WTC11 (cell line): ENCODE measurements around the gene KRTAP5-2. TPM values are rescaled to one million over a fixed set of nuclear protein-coding genes. Genes with fewer than 3 reads are reported as not detected.

Experiments used
- ATAC-seq: fragments of 200-7000 bp; cut with Tn5 transposase; 2 replicates; pipeline ENCODE4 v1.10.0; 2021; ENCODE audit warnings: mild to moderate bottlenecking, moderate library complexity
- CTCF ChIA-PET: fragments of 300-600 bp; sonication (Branson Sonifier 250); formaldehyde crosslinking; loops from one replicate; lab custom pipeline; 2021; ENCODE audit warnings: antibody characterized with exemption; lab: Charles Lee
- POLR2A ChIA-PET: fragments of 350-600 bp; sonication (Branson Sonifier 250); formaldehyde crosslinking; loops from one replicate; lab custom pipeline; 2021; ENCODE audit warnings: antibody characterized with exemption; lab: Charles Lee
- DNase-seq: peaks from one replicate; pipeline ENCODE4 v3.0.0; 2021; ENCODE audit warnings: low spot score
- H3K27ac Mint-ChIP-seq: 2 replicates; pipeline ENCODE4 v1.8.0; 2021; ENCODE audit warnings: mixed read lengths
- H3K27me3 Mint-ChIP-seq: 2 replicates; pipeline ENCODE4 v1.8.0; 2021; ENCODE audit warnings: low read depth, mild to moderate bottlenecking, moderate library complexity, mixed read lengths
- H3K36me3 Mint-ChIP-seq: 2 replicates; pipeline ENCODE4 v1.8.0; 2021; ENCODE audit warnings: mixed read lengths
- H3K4me1 Mint-ChIP-seq: 2 replicates; pipeline ENCODE4 v1.8.0; 2022; ENCODE audit warnings: mixed read lengths
- H3K4me3 Mint-ChIP-seq: 2 replicates; pipeline ENCODE4 v1.8.0; 2021; ENCODE audit warnings: mild to moderate bottlenecking, moderate library complexity, mixed read lengths
- H3K9me3 Mint-ChIP-seq: 2 replicates; pipeline ENCODE4 v1.8.0; 2021; ENCODE audit warnings: mixed read lengths
- GTF2I ChIP-seq: fragments of 250-450 bp; sonication (Bioruptor Pico); conservative IDR thresholded peaks from 2 replicates; pipeline ENCODE4 v1.4.0; 2021; ENCODE audit warnings: mild to moderate bottlenecking
- JUN ChIP-seq: sonication (generic); formaldehyde crosslinking; IDR thresholded peaks from 2 replicates; pipeline ENCODE4 v1.8.0; 2023; ENCODE audit warnings: mild to moderate bottlenecking, missing genetic modification reagents
- MXD4 ChIP-seq: fragments of 250-450 bp; sonication (Bioruptor Pico); IDR thresholded peaks from 2 replicates; pipeline ENCODE4 v1.8.0; 2021; ENCODE audit warnings: mild to moderate bottlenecking, moderate library complexity, borderline replicate concordance
- NFE2L1 ChIP-seq: sonication (generic); formaldehyde crosslinking; IDR thresholded peaks from 2 replicates; pipeline ENCODE4 v1.8.1; 2023; ENCODE audit warnings: missing genetic modification reagents
- NFYB ChIP-seq: sonication (generic); formaldehyde crosslinking; conservative IDR thresholded peaks from 2 replicates; pipeline ENCODE4 v1.8.0; 2022; ENCODE audit warnings: low read depth, missing genetic modification reagents
- SMAD4 ChIP-seq: sonication (generic); formaldehyde crosslinking; IDR thresholded peaks from 2 replicates; pipeline ENCODE4 v1.8.0; 2022; ENCODE audit warnings: mild to moderate bottlenecking, missing genetic modification reagents
- SOX15 ChIP-seq: fragments of 250-450 bp; sonication (Bioruptor Pico); IDR thresholded peaks from 2 replicates; pipeline ENCODE4 v1.9.0; 2021; ENCODE audit warnings: mild to moderate bottlenecking
- TEAD4 ChIP-seq: sonication (generic); formaldehyde crosslinking; IDR thresholded peaks from 2 replicates; pipeline ENCODE4 v1.8.0; 2022; ENCODE audit warnings: mild to moderate bottlenecking, missing genetic modification reagents
- ZNF219 ChIP-seq: sonication (generic); formaldehyde crosslinking; IDR thresholded peaks from 2 replicates; pipeline ENCODE4 v1.8.0; 2023; ENCODE audit warnings: missing genetic modification reagents, mild to moderate bottlenecking, borderline replicate concordance
- ZNF423 ChIP-seq: fragments of 250-450 bp; sonication (Bioruptor Pico); IDR thresholded peaks from 2 replicates; pipeline ENCODE4 v2.1.2; 2022; ENCODE audit warnings: mild to moderate bottlenecking, moderate library complexity
- total RNA-seq: library from RNA; stranded (reverse); gene quantifications from 3 replicates; pipeline ENCODE4 v1.2.3, GENCODE V29; 2021
- TF ChIP-seq, protein P1 (sequence below): sonication (generic); formaldehyde crosslinking; IDR thresholded peaks from 2 replicates; pipeline ENCODE4 v1.8.1; 2023; ENCODE audit warnings: mild to moderate bottlenecking, missing genetic modification reagents
- TF ChIP-seq, protein P2 (sequence below): sonication (generic); formaldehyde crosslinking; IDR thresholded peaks from 2 replicates; pipeline ENCODE4 v1.8.0; 2022; ENCODE audit warnings: missing genetic modification reagents
- TF ChIP-seq, protein P3 (sequence below): sonication (generic); formaldehyde crosslinking; IDR thresholded peaks from 2 replicates; pipeline ENCODE4 v1.8.0; 2023; ENCODE audit warnings: missing genetic modification reagents, mild to moderate bottlenecking, borderline replicate concordance

The KRTAP5-2 gene
- total RNA-seq, 1 experiment from 2014 or later: not detected

DNA sequence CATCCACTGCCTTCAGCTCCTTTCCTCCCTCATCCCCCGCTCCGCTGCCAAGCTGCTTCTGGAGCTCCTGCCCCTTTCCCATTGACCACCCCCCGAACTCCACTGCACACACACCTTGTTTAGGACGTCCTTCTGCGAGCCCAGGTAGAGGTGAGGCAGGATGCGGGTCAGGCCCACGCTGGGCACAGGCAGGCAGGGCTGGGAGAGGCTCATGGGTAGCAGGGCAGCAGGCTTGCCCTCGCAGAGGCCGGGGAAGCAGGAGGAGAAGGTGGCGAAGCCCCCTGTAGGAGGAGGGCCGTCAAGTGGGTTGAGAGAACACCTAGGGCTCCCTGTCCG is 39.4 kb downstream of the KRTAP5-2 start (continued):
- TF ChIP-seq NFE2L1 (CRISPR knock-in tag) (no peak), TEAD4 (CRISPR knock-in tag) (no peak), JUN (CRISPR knock-in tag) (no peak), SOX15 (CRISPR knock-in tag) (no peak), ZNF219 (CRISPR knock-in tag) (no peak)
- TF ChIP-seq, protein P1, sequence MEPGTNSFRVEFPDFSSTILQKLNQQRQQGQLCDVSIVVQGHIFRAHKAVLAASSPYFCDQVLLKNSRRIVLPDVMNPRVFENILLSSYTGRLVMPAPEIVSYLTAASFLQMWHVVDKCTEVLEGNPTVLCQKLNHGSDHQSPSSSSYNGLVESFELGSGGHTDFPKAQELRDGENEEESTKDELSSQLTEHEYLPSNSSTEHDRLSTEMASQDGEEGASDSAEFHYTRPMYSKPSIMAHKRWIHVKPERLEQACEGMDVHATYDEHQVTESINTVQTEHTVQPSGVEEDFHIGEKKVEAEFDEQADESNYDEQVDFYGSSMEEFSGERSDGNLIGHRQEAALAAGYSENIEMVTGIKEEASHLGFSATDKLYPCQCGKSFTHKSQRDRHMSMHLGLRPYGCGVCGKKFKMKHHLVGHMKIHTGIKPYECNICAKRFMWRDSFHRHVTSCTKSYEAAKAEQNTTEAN (CRISPR knock-in tag): no peak
- TF ChIP-seq, protein P2, sequence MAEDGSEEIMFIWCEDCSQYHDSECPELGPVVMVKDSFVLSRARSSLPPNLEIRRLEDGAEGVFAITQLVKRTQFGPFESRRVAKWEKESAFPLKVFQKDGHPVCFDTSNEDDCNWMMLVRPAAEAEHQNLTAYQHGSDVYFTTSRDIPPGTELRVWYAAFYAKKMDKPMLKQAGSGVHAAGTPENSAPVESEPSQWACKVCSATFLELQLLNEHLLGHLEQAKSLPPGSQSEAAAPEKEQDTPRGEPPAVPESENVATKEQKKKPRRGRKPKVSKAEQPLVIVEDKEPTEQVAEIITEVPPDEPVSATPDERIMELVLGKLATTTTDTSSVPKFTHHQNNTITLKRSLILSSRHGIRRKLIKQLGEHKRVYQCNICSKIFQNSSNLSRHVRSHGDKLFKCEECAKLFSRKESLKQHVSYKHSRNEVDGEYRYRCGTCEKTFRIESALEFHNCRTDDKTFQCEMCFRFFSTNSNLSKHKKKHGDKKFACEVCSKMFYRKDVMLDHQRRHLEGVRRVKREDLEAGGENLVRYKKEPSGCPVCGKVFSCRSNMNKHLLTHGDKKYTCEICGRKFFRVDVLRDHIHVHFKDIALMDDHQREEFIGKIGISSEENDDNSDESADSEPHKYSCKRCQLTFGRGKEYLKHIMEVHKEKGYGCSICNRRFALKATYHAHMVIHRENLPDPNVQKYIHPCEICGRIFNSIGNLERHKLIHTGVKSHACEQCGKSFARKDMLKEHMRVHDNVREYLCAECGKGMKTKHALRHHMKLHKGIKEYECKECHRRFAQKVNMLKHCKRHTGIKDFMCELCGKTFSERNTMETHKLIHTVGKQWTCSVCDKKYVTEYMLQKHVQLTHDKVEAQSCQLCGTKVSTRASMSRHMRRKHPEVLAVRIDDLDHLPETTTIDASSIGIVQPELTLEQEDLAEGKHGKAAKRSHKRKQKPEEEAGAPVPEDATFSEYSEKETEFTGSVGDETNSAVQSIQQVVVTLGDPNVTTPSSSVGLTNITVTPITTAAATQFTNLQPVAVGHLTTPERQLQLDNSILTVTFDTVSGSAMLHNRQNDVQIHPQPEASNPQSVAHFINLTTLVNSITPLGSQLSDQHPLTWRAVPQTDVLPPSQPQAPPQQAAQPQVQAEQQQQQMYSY (CRISPR knock-in tag): no peak

DNA sequence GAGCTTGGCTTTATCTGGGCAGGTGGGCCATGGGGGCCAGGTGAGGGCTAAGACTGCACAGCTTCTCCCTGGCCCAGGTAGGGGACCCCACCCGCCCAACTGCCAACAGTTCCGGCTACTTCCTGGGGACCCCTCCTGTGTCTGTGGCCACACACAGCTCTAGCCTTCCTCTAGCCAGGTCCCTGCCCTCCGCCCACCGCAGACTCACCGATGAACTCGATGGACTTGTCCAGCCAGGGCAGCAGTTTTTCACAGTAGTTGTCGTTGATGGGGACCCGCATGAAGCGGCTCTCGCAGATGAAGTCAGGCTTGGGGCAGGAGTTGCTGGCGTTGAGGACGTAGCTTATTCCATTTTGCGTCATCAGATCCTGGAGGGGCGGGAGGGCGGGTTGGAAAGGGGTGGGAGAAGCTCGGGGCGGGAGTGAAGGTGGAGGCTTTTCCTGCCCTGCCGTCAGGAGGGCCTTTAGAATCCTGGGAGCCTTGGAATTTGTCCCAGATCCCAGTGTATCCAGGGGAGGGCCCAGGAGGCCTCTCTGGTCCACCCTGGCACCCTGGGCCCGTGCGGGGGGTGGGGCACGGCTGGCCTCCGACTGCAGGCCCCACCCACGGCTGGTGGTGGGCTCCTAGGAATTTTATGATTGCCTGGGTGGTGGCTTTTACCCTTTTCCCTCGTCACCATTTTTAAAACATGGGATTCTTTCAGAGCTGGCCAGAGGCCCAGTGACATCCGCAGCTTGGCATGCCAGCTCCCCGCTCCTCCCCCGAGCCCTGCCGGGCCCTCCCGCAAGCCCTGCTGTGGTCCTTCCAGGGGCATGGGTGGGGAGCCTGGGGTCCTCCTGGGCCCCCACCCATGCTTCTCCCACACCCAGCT is 40.0 kb downstream of the KRTAP5-2 start:
- no peaks in the 10 kb centered on the region for H3K36me3 Mint-ChIP-seq
- H3K4me1 Mint-ChIP-seq: peaks cover 24% of the 10 kb centered on the region
- no peak for DNase-seq
- POLR2A ChIA-PET: interaction anchor here (0.6 to 3.2 kb wide), 3 partner anchors 10 to 180 kb away, joined by 4 to 16 read pairs (median 5); no protein-coding TSS in a partner anchor
- no peak for ATAC-seq
- H3K4me3 Mint-ChIP-seq: no peak overlapping the region
- TF ChIP-seq MXD4: no peak
- TF ChIP-seq SMAD4: no peak
- TF ChIP-seq, protein P3, sequence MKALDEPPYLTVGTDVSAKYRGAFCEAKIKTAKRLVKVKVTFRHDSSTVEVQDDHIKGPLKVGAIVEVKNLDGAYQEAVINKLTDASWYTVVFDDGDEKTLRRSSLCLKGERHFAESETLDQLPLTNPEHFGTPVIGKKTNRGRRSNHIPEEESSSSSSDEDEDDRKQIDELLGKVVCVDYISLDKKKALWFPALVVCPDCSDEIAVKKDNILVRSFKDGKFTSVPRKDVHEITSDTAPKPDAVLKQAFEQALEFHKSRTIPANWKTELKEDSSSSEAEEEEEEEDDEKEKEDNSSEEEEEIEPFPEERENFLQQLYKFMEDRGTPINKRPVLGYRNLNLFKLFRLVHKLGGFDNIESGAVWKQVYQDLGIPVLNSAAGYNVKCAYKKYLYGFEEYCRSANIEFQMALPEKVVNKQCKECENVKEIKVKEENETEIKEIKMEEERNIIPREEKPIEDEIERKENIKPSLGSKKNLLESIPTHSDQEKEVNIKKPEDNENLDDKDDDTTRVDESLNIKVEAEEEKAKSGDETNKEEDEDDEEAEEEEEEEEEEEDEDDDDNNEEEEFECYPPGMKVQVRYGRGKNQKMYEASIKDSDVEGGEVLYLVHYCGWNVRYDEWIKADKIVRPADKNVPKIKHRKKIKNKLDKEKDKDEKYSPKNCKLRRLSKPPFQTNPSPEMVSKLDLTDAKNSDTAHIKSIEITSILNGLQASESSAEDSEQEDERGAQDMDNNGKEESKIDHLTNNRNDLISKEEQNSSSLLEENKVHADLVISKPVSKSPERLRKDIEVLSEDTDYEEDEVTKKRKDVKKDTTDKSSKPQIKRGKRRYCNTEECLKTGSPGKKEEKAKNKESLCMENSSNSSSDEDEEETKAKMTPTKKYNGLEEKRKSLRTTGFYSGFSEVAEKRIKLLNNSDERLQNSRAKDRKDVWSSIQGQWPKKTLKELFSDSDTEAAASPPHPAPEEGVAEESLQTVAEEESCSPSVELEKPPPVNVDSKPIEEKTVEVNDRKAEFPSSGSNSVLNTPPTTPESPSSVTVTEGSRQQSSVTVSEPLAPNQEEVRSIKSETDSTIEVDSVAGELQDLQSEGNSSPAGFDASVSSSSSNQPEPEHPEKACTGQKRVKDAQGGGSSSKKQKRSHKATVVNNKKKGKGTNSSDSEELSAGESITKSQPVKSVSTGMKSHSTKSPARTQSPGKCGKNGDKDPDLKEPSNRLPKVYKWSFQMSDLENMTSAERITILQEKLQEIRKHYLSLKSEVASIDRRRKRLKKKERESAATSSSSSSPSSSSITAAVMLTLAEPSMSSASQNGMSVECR: no peak
- no peak for TF ChIP-seq NFYB (CRISPR knock-in tag)
- TF ChIP-seq SOX15 (CRISPR knock-in tag): no peak
- TF ChIP-seq, protein P1 (CRISPR knock-in tag): no peak
- no peak for TF ChIP-seq ZNF423 (CRISPR knock-in tag)
- no peak for TF ChIP-seq TEAD4 (CRISPR knock-in tag)
- no peak for TF ChIP-seq GTF2I (CRISPR knock-in tag)
- no peak overlapping the region for H3K27ac Mint-ChIP-seq
- CTCF ChIA-PET: interaction anchor here (0.6 to 9.0 kb wide), 12 partner anchors 9 to 169 kb away, joined by 3 to 167 read pairs (median 4); partner anchors contain the start of genes BRSK2, DUSP8 and KRTAP5-5
- H3K9me3 Mint-ChIP-seq: no peaks in the 10 kb centered on the region
- peaks cover 68% of the 10 kb centered on the region for H3K27me3 Mint-ChIP-seq
